HepG2 (cell line): ENCODE results near the gene ACTN1. TPM values are rescaled to one million over a fixed set of nuclear protein-coding genes. Genes with fewer than 3 reads are reported as not detected.

Experiments
- CEBPG ChIP-seq: IDR thresholded peaks from 2 replicates; pipeline ENCODE4 v1.6.1; 2016
- IKZF1 ChIP-seq: fragments of 450-650 bp; IDR thresholded peaks from 2 replicates; pipeline ENCODE4 v1.7.1; 2016
- JUND ChIP-seq: sonication (generic); formaldehyde crosslinking; IDR thresholded peaks from 2 replicates; pipeline ENCODE4 v1.8.0; 2022; ENCODE audit warnings: mild to moderate bottlenecking, missing genetic modification reagents
- KLF16 ChIP-seq, 2 experiments: sonication (generic) in 1 of 2; formaldehyde crosslinking in 1 of 2; IDR thresholded peaks; 2 replicates each; pipeline versions ENCODE4 v1.6.1 to v1.8.0; 2016 to 2023; ENCODE audit warnings: missing genetic modification reagents in 2 of 2, missing compliant biosample characterization in 1 of 2
- MAFG ChIP-seq: sonication (generic); formaldehyde crosslinking; IDR thresholded peaks from 2 replicates; pipeline ENCODE4 v1.5.1; 2020; ENCODE audit warnings: mild to moderate bottlenecking, missing genetic modification reagents
- MIER2 ChIP-seq: IDR thresholded peaks from 2 replicates; pipeline ENCODE4 v1.6.1; 2016; ENCODE audit warnings: missing biosample characterization, missing genetic modification reagents
- MTF1 ChIP-seq: sonication (generic); formaldehyde crosslinking; IDR thresholded peaks from 2 replicates; pipeline ENCODE4 v1.5.0; 2020; ENCODE audit warnings: missing genetic modification reagents
- NR2F6 ChIP-seq, 2 experiments: IDR thresholded peaks; 2 replicates each; pipeline ENCODE4 v1.6.1; 2016; ENCODE audit warnings: antibody characterized with exemption in 1 of 2, mild to moderate bottlenecking in 1 of 2
- PHF21A ChIP-seq: sonication (generic); formaldehyde crosslinking; IDR thresholded peaks from 2 replicates; pipeline ENCODE4 v1.5.0; 2020; ENCODE audit warnings: mild to moderate bottlenecking, missing genetic modification reagents
- RFX1 ChIP-seq: fragments of 450-650 bp; IDR thresholded peaks from 2 replicates; pipeline ENCODE4 v1.6.1; 2017
- RXRB ChIP-seq: IDR thresholded peaks from 2 replicates; pipeline ENCODE4 v1.6.1; 2016; ENCODE audit warnings: borderline replicate concordance, missing genetic modification reagents, missing compliant biosample characterization
- SIN3A ChIP-seq: IDR thresholded peaks from 2 replicates; pipeline ENCODE4 v1.6.1; 2011; ENCODE audit warnings: low read depth, mild to moderate bottlenecking, control low read depth, low read length, borderline replicate concordance
- SIX4 ChIP-seq: sonication (generic); formaldehyde crosslinking; IDR thresholded peaks from 2 replicates; pipeline ENCODE4 v1.4.0; 2020; ENCODE audit warnings: missing genetic modification reagents
- ZBTB8A ChIP-seq: sonication (generic); formaldehyde crosslinking; IDR thresholded peaks from 2 replicates; pipeline ENCODE4 v1.4.0; 2020; ENCODE audit warnings: mild to moderate bottlenecking, low read depth, missing genetic modification reagents, borderline replicate concordance
- ZFX ChIP-seq: sonication (generic); formaldehyde crosslinking; IDR thresholded peaks from 2 replicates; pipeline ENCODE4 v1.4.0; 2020; ENCODE audit warnings: mild to moderate bottlenecking, low read depth, missing genetic modification reagents, moderate library complexity
- ZNF232 ChIP-seq: sonication (generic); formaldehyde crosslinking; IDR thresholded peaks from 2 replicates; pipeline ENCODE4 v1.4.0; 2020; ENCODE audit warnings: missing genetic modification reagents, borderline replicate concordance
- ZNF264 ChIP-seq: sonication (generic); formaldehyde crosslinking; IDR thresholded peaks from 2 replicates; pipeline ENCODE4 v1.4.0; 2020; ENCODE audit warnings: missing genetic modification reagents
- ZNF30 ChIP-seq: sonication (generic); formaldehyde crosslinking; IDR thresholded peaks from 2 replicates; pipeline ENCODE4 v1.5.0; 2020; ENCODE audit warnings: mild to moderate bottlenecking, missing genetic modification reagents
- ZNF484 ChIP-seq: sonication (generic); formaldehyde crosslinking; IDR thresholded peaks from 2 replicates; pipeline ENCODE4 v1.5.1; 2020; ENCODE audit warnings: mild to moderate bottlenecking, low read depth, missing genetic modification reagents, borderline replicate concordance
- ZNF687 ChIP-seq: sonication (generic); formaldehyde crosslinking; IDR thresholded peaks from 2 replicates; pipeline ENCODE4 v1.5.1; 2020; ENCODE audit warnings: mild to moderate bottlenecking, missing genetic modification reagents, moderate library complexity
- ZNF761 ChIP-seq: sonication (generic); formaldehyde crosslinking; conservative IDR thresholded peaks from 2 replicates; pipeline ENCODE4 v1.4.0; 2020; ENCODE audit warnings: mild to moderate bottlenecking, missing genetic modification reagents
- ZNF773 ChIP-seq: sonication (generic); formaldehyde crosslinking; IDR thresholded peaks from 2 replicates; pipeline ENCODE4 v1.4.0; 2020; ENCODE audit warnings: missing genetic modification reagents, borderline replicate concordance
- ZNF784 ChIP-seq: sonication (generic); formaldehyde crosslinking; IDR thresholded peaks from 2 replicates; pipeline ENCODE4 v1.5.1; 2020; ENCODE audit warnings: missing genetic modification reagents, mild to moderate bottlenecking, borderline replicate concordance
- ZNF891 ChIP-seq: sonication (generic); formaldehyde crosslinking; IDR thresholded peaks from 2 replicates; pipeline ENCODE4 v1.5.0; 2020; ENCODE audit warnings: mild to moderate bottlenecking, missing genetic modification reagents
- polyA plus RNA-seq, 8 experiments: library from polyadenylated mRNA; depleted of rRNA in 3 of 8; stranded (reverse) in 7 of 8; unstranded in 1 of 8; fragments of >200 nt; fragmentation: Illumina TruSeq in 4 of 8; extraction: Trizol in 4 of 8; gene quantifications; 2 replicates each; pipeline versions ENCODE4 v1.2.1 to v1.2.3, GENCODE V29; 2011 to 2016; ENCODE audit warnings: low read depth in 4 of 8, missing spikeins in 1 of 8, mixed read lengths in 1 of 8; ENCODE audit not compliant: insufficient read depth in 1 of 8
- total RNA-seq, 5 experiments: library from RNA; depleted of rRNA; stranded (reverse); fragments of >200 nt; fragmentation: Illumina TruSeq; extraction: Trizol; gene quantifications; 2 replicates each; pipeline ENCODE4 v1.2.3, GENCODE V29; 2016; ENCODE audit warnings: low read depth in 1 of 5
- TF ChIP-seq, protein P1 (sequence below), 2 experiments: fragments of 450-650 bp in 1 of 2; sonication (generic) in 1 of 2; formaldehyde crosslinking; IDR thresholded peaks; 2 replicates each; pipeline versions ENCODE4 v1.5.0 to v1.8.0; 2020 to 2022; ENCODE audit warnings: mild to moderate bottlenecking in 1 of 2, missing genetic modification reagents in 1 of 2

The ACTN1 gene
- total and polyA plus RNA-seq, 2 of the 13 experiments (the other 11 are each of a cell fraction or from before 2014, with no cell fraction given), result 58.6 to 162 TPM

DNA sequence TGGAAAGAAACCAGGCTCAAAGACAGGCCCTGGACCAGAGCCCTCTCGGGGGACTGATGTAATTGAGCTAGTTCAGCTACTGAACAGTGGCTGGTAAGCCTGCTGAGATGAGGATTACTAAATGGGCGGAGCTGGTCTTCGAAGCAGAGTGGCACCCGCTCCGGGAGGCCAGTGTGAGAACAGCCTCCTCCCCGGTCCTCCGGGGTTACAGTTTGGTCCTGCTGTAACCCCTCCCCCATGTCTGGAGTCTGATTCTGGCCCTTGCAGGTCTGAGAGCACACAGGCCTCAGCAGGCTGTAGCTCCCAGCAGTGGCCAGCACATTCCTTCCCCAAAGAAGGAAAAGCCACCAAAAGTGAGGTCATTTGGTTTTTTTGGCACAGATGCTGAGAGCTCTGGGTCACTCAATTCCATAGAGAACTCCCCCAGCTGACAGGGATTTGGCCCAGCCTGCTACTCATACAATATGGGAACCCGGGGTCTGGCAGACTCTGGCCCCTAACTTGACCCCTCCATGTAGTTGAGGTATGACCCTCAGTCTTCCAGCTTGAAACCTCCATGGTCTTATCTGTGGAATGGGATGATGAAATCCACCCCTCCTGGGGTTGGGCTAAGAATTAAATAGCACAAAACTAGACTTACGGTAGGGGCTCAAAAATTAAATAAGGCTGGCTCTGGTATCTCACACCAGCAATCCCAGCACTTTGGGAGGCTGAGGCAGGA lies 39.0 kb downstream of the ACTN1 start (continued):
- TF ChIP-seq ZNF891 (CRISPR knock-in tag), result 0 out of 2 replicates have a peak, but pooled peaks have one; percentile 37
- TF ChIP-seq IKZF1, result no peak
- 0 out of 4 replicates have a peak, but pooled peaks of 1 of the 2 experiments have one; percentile 27 for TF ChIP-seq KLF16 (CRISPR knock-in tag; IDR thresholded peaks at IDR 0.05)
- TF ChIP-seq NR2F6 (IDR thresholded peaks at IDR 0.05), result no peak
- TF ChIP-seq NR2F6 (CRISPR knock-in tag; IDR thresholded peaks at IDR 0.05), result no peak; the same call in 1 of the 2 replicates
- no peak for TF ChIP-seq MAFG (CRISPR knock-in tag)
- peak; percentile 41; the same call in 1 of the 2 replicates for TF ChIP-seq RXRB
- no peak for TF ChIP-seq ZNF30
- TF ChIP-seq ZNF264, result no peak
- no peak for TF ChIP-seq ZBTB8A
- TF ChIP-seq ZNF761 (CRISPR knock-in tag), result 0 out of 2 replicates have a peak, but pooled peaks have one; percentile 41
- TF ChIP-seq ZFX (CRISPR knock-in tag), result peak; percentile 38; the same call in 1 of the 2 replicates
- no peak for TF ChIP-seq PHF21A (CRISPR knock-in tag)
- no peak for TF ChIP-seq ZNF784 (CRISPR knock-in tag)
- TF ChIP-seq SIN3A, result no peak
- no peak for TF ChIP-seq ZNF232 (CRISPR knock-in tag)
- TF ChIP-seq SIX4 (CRISPR knock-in tag), result 0 out of 2 replicates have a peak, but pooled peaks have one; percentile 8
- no peak for TF ChIP-seq ZNF484 (CRISPR knock-in tag)
- TF ChIP-seq, protein P1, sequence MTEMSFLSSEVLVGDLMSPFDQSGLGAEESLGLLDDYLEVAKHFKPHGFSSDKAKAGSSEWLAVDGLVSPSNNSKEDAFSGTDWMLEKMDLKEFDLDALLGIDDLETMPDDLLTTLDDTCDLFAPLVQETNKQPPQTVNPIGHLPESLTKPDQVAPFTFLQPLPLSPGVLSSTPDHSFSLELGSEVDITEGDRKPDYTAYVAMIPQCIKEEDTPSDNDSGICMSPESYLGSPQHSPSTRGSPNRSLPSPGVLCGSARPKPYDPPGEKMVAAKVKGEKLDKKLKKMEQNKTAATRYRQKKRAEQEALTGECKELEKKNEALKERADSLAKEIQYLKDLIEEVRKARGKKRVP (CRISPR knock-in tag; IDR thresholded peaks at IDR 0.05), result peak in 1 of 2 experiments; percentile 37; a peak in 2 of 4 replicates
- TF ChIP-seq ZNF687 (CRISPR knock-in tag), result peak; percentile 77
- TF ChIP-seq JUND (CRISPR knock-in tag), result no peak
- peak; percentile 42 for TF ChIP-seq CEBPG (CRISPR knock-in tag)
- no peak for TF ChIP-seq MIER2 (CRISPR knock-in tag)
- no peak for TF ChIP-seq MTF1
- no peak for TF ChIP-seq RFX1
- no peak for TF ChIP-seq ZNF773
